GM08714 (cell line): ENCODE measurements around the gene HYI.

Experiments
- H3K4me3 ChIP-seq: fragments of 200-500 bp; sonication (Bioruptor generic); 2 replicates; pipeline ENCODE4 v1.5.1; 2014; ENCODE audit warnings: mild to moderate bottlenecking, low read length, inconsistent platforms
- ZNF274 ChIP-seq: IDR thresholded peaks from 2 replicates; pipeline ENCODE4 v1.6.1; 2012; ENCODE audit warnings: mild to moderate bottlenecking, low read depth, low read length

HYI gene

DNA sequence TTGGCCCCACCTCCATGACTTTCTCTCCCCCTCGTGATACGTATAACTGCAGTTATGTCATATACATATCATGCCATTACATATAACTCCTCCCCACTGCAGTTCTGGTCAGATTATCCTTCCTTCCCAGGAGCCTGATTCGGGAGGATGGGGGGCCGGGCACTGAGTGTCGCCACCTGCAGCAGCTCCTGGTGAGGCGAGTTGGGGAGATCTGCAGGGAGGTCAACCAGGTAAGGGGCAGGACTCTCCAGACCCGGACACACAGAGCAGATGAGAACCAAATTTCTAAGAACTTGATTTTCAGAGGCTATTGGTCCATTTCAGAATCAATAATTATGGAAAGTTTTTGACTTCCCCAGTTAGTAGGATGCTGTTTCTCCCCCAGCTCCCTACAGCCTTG, 19.5 kb downstream of the HYI start:
- no peak overlapping the region for H3K4me3 ChIP-seq
- TF ChIP-seq ZNF274, result no peak

DNA sequence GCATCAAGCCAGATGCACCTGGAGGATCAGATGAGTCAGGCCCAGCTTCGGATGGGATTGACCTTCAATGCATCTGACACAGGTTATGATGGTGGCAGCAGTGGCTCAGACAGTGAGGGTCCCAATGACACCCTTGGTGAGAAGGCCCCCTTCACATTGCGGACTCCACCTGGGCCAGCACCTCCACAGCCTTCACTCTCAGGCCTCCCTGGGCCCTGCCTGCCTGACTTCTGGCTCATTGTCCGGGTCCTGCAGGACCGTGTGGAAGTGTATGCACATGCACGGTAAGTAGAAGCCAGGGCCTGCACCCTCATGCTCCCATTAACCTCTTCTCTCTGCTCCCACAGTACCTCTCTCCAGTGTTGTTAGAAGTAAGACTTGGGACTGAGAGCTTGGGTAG, 20.8 kb downstream of the HYI start:
- H3K4me3 ChIP-seq, result no peak overlapping the region
- no peak for TF ChIP-seq ZNF274

DNA sequence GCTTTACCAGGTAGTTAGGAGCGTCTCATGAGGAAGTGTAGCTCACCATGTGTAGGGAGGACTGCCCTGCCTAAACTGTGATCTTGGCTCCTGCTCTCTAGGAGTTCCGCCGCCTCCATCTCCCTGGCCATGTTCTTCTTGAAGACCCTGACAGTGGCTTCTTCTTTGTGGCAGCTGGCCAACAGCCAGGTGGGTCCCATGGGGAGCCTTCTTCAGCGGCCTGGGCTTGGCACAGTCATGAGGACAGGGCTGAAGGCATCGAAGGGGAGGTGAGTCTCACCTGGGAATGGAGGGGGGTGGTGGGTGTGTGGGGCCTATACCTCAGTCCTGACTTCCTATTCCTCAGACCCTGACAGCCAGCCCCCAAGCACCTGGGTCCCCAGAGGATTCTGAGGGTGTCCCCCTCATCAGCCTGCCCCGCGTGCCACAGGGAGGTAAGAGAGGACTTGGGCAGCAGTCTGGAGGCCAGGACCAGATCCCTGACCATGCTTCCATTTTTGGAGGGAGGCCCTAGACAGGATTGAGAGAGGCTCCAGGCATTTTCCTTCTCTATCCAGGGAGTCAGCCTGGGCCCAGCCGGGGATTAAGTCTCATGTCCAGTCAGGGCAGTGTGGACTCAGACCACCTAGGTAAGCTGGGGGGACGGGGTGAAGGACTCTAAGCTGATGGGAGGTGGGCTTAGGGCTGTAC, 21.4 kb downstream of the HYI start:
- no peak for TF ChIP-seq ZNF274
- no peak overlapping the region for H3K4me3 ChIP-seq

DNA sequence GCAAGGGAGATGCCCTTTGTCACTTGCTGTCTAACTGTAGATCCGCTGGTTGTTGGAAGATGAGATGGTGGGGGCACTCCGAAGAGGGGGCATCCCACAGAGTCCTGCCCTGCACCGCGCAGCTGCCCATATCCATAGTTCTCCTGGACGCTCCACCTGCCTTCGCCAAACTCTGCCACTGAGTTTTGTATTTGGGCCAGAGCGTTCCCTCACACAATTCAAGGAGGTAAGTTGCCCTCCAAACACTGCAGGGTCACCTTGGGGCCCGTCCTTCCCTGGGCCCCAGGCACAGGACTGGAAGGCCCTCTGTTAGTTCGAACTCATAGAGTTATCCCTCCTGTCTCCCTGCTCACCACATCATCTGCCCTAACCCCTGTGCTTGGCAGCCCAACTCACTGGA, 22.1 kb downstream of the HYI start:
- H3K4me3 ChIP-seq, result no peak overlapping the region
- TF ChIP-seq ZNF274, result no peak

DNA sequence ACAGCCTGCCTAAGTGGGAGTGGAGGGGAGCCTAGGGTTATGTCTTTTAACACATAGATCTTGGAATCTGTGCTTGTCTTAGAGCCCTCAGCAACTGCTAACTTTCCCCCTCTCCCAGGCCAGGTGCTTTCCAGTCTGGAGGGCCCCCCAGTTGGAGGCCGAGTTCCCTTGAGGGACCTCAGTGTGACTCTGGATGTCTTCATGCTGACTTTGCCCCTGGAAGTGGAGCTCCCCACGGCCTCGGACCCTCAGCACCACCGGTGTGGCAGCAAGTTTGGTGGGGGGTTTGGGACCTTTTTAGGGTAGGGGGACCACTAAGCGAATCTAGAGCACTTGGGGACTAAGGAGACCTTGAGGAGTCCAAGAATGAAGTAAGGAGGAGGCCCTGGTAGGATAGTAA, 22.9 kb downstream of the HYI start:
- TF ChIP-seq ZNF274, result no peak
- no peak overlapping the region for H3K4me3 ChIP-seq

DNA sequence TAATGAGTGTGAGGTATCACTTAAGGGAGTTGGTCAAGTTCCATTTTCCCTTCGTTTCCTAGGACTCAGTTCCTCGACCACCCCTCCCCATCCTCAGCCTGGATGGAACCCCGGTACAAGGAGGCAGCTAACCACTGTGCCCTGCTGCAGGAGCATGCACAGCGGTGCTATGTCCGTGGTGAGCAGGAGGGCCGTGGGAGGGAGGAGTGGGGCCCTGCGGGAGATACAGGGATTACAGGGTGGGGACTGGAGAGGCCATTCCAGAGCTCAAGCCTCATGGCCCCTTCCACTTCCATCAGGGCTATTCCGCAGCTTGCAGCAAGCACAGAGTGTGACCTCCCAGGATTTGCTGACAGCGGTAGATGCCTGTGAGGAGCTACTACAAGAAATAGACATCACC, 25.8 kb downstream of the HYI start:
- no peak overlapping the region for H3K4me3 ChIP-seq
- no peak for TF ChIP-seq ZNF274

DNA sequence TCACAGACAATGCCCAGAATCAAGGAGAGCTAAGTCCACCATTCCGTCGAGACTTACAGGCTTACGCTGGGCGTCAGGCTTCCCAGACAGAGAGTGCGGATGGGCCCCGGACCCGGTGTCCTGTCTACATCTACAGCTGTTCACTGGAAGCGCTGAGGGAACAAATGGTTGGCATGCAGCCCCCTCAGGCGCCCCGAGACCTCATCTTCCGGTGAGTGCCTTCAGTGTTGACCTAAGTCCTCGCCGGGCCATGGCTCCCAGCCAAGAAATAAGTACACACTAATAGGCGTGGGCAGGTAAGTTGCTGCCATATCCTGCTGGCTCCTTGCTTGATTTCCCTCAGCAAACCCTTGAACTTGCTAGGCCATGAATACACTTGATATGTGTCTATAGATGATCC, 26.2 kb downstream of the HYI start:
- H3K4me3 ChIP-seq, result no peak overlapping the region
- no peak for TF ChIP-seq ZNF274

DNA sequence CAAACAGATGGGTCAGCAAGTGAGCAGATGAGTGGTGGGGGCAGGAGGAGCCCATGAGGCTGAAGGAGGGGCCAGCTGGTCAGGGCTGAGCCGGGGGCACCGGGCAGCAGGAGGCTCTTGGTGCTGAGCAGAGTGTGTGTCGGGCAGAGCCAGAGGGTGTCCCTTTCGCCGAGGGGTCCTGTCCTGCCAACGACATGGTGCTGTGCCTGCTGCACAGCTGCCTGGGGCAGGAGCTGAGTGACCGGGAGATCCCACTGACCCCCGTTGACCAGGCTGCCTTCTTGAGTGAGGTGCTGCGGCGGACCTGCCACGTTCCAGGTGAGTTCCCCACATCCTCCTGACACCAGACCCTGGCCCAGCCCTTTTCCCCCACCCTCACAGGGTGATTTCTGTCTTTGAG, 27.5 kb downstream of the HYI start:
- TF ChIP-seq ZNF274, result no peak
- H3K4me3 ChIP-seq, result no peak overlapping the region

DNA sequence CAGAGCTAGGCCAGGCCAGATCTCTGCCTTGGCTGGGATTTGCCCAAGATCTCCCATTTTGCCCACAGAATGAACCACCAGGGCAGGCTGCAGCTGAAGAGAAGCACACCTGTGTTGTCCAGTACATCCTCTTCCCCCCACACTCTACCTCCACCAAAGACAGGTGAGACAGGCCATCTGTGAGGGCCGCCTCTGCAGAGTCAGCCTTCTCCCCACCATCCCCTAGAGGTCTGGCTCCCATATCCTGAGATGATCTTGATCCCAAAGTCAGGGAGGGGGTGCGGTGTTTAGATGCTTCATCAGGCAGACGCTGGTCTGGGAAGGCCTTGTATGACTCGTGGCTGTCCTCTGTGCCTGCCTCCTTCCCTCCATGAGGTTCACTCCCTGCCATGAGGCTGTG, 28.7 kb downstream of the HYI start:
- no peak overlapping the region for H3K4me3 ChIP-seq
- TF ChIP-seq ZNF274, result no peak

DNA sequence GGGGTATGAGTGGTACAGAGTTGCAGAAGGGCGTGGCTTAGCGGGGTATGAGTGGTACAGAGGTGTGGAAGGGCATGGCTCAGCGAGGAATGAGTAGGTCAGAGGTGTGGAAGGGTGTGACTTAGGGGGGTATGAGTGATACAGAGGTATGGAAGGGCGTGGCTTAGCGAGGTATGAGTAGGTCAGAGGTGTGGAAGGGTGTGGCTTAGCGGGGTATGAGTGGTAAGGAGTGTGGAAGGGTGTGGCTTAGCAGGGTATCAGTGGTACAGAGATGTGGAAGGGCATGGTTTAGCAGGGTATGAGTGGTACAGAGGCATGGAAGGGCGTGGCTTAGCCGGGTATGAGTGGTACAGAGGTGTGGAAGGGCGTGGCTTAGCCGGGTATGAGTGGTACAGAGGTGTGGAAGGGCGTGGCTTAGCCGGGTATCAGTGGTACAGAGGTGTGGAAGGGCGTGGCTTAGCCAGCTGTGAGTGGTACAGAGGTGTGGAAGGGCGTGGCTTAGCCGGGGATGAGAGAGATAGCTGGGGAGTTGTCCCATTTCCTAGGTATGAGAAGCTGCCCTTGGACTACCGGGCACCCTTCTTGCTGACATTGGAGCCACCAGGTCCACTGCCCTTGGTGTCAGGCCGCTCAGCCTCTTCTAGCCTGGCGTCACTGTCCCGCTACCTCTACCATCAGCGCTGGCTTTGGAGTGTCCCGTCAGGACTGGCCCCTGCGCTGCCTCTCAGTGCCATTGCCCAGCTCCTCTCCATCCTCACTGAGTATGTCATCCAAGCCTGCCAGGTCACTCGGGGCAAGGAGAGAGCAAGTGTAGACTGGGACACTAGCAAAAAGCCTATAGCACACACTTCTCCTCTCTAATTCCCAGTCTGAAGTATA, 29.8 kb downstream of the HYI start:
- H3K4me3 ChIP-seq, result no peak overlapping the region
- TF ChIP-seq ZNF274, result no peak

DNA sequence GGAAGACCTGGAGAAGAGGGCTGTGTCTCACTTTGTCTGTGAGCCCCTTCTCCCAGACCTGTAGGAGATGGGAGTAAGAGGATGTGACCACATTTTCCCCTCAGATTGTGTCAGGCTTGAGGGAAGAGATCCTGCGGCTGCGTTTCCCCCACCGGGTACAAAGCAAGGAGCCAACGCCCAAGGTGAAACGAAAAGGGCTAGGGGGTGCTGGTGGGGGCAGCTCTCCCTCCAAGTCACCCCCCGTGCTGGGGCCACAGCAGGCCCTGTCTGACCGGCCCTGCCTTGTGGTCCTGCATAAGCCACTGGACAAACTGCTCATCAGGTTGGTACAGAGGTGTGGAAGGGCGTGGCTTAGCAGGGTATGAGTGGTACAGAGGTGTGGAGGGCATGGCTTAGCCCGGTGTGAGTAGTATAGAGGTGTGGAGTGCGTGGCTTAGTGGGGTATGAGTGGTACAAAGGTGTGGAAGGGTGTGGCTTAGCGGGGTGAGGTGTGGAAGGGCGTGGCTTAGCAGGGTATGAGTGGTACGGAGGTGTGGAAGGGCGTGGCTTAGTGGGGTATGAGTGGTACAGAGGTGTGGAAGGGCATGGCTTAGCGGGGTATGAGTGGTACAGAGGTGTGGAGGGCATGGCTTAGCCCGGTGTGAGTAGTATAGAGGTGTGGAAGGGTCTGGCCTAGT, 30.6 kb downstream of the HYI start:
- TF ChIP-seq ZNF274, result no peak
- no peak overlapping the region for H3K4me3 ChIP-seq

DNA sequence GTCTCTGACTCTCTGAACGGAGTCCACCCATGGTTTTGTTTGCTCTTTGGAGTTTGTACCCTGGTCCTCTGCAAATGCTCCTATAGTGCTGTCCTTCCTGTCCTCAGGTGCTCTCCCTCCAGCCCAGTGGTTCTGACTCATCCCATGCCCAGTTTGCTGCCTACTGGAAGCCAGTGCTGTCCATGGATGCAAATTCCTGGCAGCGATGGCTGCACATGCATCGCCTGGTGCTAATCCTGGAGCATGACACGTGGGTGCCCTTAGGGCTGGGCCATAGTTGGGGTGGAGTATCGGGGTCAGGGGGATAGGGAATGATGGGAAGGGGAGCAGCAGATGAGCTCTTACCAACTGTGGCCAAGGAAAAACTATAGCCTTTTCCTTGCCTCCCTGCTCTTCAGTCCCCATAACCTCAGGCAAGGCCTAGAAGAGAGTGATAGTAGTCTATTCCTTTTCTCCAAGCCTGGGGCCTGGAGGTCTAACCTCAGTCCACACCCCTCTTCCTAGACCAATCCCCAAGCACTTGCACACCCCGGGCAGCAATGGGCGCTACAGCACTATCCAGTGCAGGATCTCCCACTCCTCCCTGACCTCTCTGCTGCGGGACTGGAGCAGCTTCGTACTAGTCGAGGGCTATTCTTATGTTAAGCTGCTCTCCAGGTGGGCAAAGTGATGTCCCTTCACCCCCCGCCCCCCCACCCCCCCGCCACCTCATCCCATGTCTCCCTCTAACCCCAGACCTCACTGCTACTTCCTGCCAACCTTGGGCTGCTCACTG, 31.6 kb downstream of the HYI start:
- no peak overlapping the region for H3K4me3 ChIP-seq
- no peak for TF ChIP-seq ZNF274

DNA sequence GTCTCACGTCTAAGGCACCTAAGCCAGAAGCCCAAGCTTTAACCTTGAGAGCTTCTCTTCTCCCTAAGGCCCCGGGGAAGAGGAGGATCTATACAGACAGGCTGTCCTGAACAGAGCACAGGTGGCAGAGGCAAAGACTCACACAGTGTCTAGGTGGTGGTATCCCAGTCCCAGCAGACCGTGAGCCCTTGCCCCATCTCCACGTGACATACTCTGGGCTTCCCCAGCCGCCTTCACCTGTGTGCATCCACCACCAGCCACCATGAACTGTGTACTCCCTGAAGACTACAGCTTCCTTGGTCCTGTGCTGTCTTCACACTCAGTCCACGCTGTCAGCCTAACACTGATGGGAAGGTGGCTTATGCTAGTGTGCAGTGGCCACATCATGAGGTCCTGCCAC, 32.3 kb downstream of the HYI start:
- TF ChIP-seq ZNF274, result no peak
- H3K4me3 ChIP-seq, result no peak overlapping the region

DNA sequence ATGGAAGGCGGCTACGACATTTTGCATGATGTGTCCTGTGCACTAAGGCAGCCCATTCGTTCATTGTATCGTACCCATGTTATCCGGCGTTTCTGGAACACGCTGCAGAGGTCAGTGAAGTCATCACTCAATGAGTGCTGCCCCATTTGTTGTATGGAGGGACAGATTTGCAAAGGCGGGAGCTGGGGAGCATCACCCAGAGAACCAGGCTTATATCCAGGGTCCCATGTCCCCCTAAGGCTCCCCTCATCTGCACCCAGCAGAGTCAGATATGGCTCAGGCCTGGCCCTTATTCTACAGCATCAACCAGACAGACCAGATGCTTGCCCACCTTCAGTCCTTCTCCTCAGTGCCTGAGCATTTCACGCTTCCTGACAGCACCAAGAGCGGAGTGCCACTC, 32.9 kb downstream of the HYI start:
- TF ChIP-seq ZNF274, result no peak
- H3K4me3 ChIP-seq, result no peak overlapping the region
